GM21717 (cell line): ENCODE data around the gene FBLN2.

Experiments
- ATAC-seq: cut with Tn5 transposase; IDR thresholded peaks from one replicate; pipeline ENCODE4 v1.9.1; 2021; ENCODE audit warnings: mild to moderate bottlenecking, moderate library complexity; ENCODE audit not compliant: unreplicated experiment

FBLN2 gene

DNA sequence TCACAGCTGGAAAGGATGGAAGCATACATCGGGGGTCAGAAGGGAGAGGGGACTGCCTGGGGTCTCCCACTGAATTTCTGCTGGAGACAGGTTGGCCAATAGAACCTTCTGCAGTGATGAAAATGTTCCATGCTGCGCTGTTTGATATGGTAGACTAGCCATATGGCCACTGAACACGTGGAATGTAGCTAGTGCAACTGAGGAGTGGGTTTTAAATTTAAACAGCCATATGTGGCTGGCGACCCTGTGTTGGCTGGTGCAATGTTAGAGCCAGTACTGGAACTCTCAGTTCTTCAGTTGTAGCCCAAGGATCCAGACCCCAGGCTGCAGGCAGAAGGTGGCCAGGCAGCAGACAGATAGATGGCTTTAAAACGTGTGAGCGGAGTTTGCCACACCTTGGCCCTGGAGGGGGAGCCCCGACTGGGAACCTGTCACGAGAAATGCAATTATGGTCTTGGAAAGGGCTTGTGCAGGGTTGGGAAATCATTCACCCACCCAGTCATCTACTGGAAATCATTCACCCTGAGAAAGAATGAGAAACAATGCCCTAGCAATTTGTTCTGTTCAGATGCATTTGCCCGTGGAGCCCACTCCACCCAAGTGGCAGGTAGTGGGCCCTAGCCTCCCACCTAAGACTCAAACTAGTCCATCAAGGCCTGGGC is 127.6 kb downstream of the FBLN2 start:
- no peak for ATAC-seq

DNA sequence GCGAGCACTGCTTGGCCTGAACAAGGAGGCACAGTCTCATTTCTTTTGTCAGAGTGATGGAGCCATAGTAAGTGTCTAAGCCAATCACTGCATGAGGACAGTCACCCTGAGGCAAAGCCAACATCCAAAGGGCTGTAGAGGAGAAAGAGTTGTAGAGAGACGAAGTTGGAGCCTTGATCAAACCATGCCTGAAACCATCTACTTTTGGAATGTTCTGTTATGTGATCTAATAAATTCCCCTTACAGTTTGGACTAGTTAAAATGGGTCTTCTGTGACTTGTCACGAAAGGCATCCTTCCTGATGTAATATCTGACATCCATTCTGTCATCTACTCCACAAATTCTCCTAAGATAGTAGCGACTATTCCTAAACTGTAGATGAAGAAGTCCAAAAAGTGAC is 128.3 kb downstream of the FBLN2 start:
- no peak for ATAC-seq

DNA sequence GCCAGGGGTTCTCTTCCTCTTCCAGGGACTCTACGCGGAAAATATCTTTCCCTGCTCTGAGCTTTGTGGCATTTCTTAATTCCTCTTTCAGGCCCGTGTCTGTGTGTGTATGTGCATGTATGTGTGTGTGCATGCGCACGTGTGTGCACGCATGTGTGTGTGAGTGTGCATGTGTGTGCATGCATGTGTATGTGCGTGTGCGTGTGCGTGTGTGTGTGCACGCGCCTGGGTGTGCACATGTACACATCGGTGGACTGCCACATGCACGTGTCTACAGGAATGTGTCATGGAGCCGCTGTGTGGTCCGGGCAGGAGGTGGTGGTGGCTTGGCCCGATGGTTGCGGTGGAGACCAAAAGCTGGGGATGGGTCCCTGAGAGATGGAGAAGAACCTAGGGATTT is 133.0 kb downstream of the FBLN2 start:
- no peak for ATAC-seq

DNA sequence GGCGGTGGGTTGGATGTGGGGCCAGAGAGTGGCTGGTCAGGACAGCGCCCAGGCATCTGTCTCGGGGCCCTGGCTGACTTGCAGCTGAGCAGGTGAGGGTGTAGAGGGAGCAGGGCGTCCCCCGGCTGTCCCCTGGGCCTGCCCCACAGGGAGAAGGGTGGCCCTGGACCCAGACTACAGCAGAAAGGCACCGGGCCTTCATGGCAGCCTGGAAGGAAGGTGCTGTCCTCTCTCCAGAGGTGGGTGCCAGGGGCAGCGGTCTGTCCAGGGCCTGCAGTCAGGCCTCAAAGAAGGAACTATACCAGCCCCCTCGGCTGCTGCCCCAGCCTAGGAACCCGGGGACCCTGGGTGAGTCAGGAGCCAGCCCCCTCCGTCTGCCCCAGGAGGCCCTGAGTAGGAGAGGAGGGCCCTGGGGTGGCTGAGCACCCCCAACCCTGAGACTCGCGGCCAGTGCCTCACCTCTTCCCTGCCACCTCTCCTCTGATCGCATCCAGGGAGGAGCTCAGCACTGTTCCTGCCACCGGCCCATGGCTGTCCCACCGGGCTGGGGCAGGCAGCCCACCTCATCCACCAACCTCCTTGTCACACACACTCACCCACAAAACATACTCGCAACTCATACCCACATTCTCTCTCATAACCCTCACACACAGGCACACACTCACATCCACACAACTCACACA is 133.5 kb downstream of the FBLN2 start:
- no peak for ATAC-seq

DNA sequence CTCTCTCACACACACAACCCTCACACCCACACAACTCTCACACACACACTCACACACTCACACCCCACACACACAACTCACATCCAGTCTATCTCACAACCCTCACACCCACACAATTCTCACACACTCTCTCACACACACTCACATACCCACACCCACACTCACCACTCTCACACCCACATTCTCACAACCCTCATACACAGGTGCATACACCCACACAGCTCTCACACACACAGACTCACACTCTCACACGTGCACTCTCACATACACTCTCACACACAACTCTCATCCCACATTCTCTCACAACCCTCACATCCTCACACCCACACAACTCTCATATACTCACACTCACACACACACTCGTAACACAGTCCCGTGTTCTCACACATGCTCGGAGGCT is 134.4 kb downstream of the FBLN2 start:
- ATAC-seq: no peak

DNA sequence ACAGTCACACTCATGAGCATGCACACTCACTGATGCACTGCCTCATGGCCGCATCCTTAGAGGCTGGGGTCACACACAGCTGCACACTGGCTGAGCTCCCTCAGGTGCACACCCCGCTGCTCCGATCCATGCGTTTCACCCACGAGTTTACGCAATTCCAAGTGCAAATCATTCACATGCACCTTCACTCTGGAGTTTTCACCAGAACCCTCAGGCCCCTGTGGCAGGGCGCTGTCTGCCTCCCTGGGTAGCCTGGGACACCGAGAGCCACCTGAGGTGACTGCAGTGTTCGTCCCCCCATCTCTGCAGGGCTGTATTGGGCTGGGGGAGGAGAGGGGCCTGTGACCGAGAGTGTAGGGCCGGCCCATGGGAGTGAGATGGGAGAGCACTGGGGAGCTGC is 134.8 kb downstream of the FBLN2 start:
- no peak for ATAC-seq

DNA sequence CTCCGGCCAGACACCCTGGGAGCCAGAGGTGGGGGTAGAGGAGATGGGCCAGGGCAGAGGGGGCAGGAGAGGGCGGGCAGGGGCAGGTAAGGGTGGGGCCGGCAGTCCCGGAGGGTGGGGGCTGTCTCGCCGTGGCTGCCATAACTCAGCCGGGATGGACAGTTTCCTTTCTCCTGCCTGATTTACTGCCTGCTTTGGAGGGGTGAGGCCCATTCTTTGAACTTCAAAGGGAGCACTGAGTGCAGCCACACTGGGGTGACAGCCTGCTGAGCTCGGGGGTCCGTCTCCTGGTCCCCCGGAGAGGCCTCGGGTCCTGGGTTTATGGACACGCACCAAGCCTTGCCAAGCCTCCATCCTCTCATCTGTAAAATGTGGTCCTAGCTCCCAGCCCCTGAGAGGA is 135.4 kb downstream of the FBLN2 start:
- no peak for ATAC-seq

DNA sequence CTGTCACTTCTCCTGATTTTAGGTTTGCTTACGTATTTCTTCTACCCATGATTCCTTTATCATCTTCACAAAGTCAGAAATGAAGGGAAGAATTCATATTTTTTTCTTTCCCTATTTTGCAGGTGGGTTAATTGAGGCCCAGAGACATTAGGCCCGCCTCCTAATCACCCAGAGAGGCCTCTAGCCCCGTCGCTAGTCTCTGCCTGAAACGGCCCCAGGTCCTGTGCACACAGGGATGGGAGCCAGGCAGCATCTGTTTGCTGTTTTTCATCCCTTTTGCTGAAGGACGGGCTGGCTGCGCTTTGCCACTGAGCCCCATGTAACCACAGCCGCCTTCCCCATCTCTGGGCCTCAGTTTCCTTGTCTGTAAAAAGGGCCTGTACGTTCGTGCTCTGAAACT is 135.9 kb downstream of the FBLN2 start:
- no peak for ATAC-seq

DNA sequence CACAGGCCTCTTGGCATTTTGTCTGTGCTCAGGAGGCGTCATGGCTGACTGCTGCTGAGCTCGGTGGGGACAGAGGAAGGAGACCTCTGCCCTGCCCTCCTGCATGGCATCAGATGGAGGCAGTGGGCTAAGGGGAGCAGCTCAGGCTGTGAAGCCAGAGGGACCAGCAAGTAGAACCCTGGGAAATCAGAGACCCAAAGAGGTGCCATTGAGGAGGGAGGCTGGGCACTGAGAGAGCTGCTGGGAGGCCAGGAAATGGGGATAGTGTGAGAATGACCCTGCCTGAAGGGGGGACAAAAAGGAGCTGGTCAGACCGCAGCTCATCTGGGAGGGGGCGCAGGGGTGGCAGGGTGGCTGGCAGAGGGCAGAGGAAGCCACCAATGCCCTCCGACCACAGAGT is 136.8 kb downstream of the FBLN2 start:
- no peak for ATAC-seq

DNA sequence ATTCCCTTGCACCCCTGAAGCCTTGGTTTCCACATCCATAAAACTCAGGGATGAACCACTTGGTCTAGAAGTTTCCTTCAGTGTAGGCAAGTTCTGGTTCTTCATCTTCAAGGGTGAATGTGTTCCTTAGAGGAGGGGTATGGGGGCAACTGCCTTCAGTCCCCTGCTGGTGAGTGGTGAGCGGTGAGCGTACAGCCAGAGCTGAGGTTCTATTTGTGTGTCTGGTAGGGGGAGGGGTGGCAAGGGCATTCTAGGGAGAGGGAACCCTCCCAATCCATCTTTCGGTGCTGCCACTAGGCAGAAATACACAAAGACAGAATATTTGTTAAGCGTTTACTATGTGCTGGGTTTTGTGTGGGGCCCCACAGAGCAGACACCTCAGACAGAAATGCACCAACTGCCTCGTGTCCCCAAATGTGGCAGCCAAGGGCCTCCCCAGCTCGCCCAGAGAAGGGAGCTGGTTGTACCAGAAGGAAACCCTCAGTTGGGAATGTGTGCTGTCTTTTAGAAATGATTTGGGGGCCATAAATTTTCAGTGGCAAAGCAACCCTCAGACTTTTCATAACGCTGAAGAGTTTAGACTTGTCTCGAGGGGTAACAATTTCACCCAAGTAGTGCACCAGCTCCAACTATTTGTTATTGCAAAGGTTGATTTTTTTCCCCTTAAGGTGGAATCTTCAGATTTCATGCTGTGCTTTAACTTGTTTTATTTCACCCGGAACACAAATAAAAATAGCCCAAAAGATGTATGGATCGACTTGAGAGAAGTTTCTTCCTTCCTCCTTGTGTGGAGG is 137.6 kb downstream of the FBLN2 start:
- ATAC-seq: no peak

DNA sequence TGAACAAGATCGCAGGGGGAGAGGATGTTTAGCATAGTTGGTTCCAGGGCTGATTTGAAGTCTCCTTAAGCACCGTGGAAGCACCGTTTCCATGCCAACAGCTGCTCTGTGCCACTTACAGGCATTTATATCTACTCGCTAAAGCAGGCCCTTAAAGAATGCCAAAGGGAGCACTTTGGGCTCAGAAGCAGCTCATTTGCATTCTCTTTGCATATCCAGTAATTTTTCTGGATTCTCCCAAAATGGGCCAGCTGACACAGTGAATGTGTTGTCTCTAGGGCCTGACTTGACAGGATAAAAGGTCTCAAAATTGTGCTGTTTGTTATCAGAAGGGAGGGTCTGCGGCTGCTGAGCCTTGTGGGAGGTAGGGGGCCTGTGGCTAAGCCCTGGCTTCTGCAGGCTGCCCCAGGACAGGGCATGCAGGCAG is 138.6 kb downstream of the FBLN2 start:
- ATAC-seq: no peak
